Right lobe of liver (tissue), 6 donors: ENCODE results near the gene DVL1. TPM values are rescaled to one million over a fixed set of nuclear protein-coding genes. Genes with fewer than 3 reads are reported as not detected.

Source experiments
- ATAC-seq, 4 donors: fragments of 200-7000 bp; cut with Tn5 transposase; one replicate each; pipeline ENCODE4 v1.9.1; 2020; ENCODE audit warnings: mild to moderate bottlenecking in 4 of 4, moderate library complexity in 4 of 4
- DNase-seq, 3 donors: peaks; one replicate each; pipeline ENCODE4 v3.0.0-alpha.2; 2020
- H3K27ac ChIP-seq, 3 donors: fragments of 200-600 bp; one replicate each; pipeline ENCODE4 v1.8.0; 2022
- H3K27me3 ChIP-seq, 2 donors: fragments of 200-600 bp; one replicate each; pipeline ENCODE4 v1.8.0; 2022
- H3K36me3 ChIP-seq, 4 donors: fragments of 200-600 bp; sonication (generic) in 1 of 4; one replicate each; pipeline versions ENCODE4 v1.5.1 to v1.8.0; 2017 to 2022; ENCODE audit warnings: control low read depth in 1 of 4
- H3K4me1 ChIP-seq, 4 donors: fragments of 200-600 bp; sonication (generic) in 1 of 4; one replicate each; pipeline versions ENCODE4 v1.5.1 to v1.8.0; 2017 to 2022; ENCODE audit warnings: control low read depth in 1 of 4
- H3K4me3 ChIP-seq, 3 donors: fragments of 200-600 bp; one replicate each; pipeline ENCODE4 v1.8.0; 2022
- H3K9me3 ChIP-seq, 4 donors: fragments of 200-600 bp; sonication (generic) in 1 of 4; one replicate each; pipeline versions ENCODE4 v1.5.1 to v1.8.0; 2017 to 2022; ENCODE audit warnings: control low read depth in 1 of 4
- POLR2A ChIP-seq: fragments of 450-650 bp; IDR thresholded peaks from one replicate; pipeline ENCODE4 v1.6.1; 2017; ENCODE audit warnings: antibody characterized with exemption, mild to moderate bottlenecking
- WGBS: methylation state at CpG from one replicate; pipeline ENCODE4 v1.1.6; 2018; ENCODE audit warnings: low coverage, low lambda C conversion rate; ENCODE audit not compliant: insufficient coverage; ENCODE audit errors: missing lambda C conversion rate; 5-methylcytosine and 5-hydroxymethylcytosine counted together
- intact Hi-C, 2 donors: fragments of 100-400 bp; cut with DNase I; formaldehyde crosslinking; loops; one replicate each; pipeline versions ENCODE4 v1.11.2 to v1.14.1; 2022
- total RNA-seq, 6 experiments: library from RNA; depleted of rRNA in 2 of 6; stranded (reverse); fragments of >200 nt in 2 of 6; fragmentation: NEBNext Ultra II Directional in 3 of 6; extraction: Animal tissue kit (Norgen Biotek cat#: 25700) in 3 of 6; gene quantifications; one replicate each; pipeline versions ENCODE4 v1.1.0 to v1.2.4, GENCODE V29; 2016 to 2023
- TF ChIP-seq, protein P1 (sequence below), 4 donors: fragments of 200-600 bp in 3 of 4; fragments of 450-650 bp in 1 of 4; IDR thresholded peaks; one replicate each; pipeline versions ENCODE4 v1.5.1 to v1.8.0; 2016 to 2022; ENCODE audit warnings: antibody characterized with exemption in 4 of 4, mild to moderate bottlenecking in 2 of 4
- donor health status: DM: no; HTN: yes; CAD: no.
- donor health status: DM: no; HTN: no; CAD: no.
- donor health status: DM: no; HTN: no; CAD: no.
- donor health status: DM: no; HTN: yes; CAD: no.
- donor health status: DM: no; HTN: yes; CAD: no.

Gene DVL1
- total RNA-seq, 6 experiments from 2014 or later = 32.7 to 54.6 (median 41.2) TPM

DNA sequence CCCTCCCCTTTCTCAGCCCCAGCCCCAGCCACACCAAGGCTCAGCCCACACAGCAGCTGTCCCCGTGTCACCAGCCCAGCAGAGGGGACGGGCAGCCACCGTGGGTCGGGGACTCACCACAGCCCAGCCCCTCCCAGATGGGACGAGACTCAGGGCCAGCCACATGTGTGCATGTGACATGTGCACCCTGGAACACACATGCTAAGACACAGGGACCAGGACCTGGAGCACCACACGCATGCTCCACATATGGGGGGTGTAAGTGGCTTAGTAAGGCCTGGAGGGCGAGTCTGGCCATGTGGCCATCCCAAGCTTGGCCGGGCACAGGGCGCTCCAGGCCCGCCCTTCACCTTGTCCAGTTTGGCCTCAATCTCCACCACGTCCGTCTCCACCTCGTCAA, 45.5 kb downstream of the DVL1 start:
- ATAC-seq (no peak), DNase-seq (no peak)
- no peaks in the 10 kb centered on the region for H3K9me3 ChIP-seq
- H3K4me1 ChIP-seq = peaks cover 0 to 27% (median 16%) of the 10 kb centered on the region in 4 donors
- WGBS = 53% methylated on average over 2 of the region's 13 CpGs
- no peak overlapping the region for H3K27ac ChIP-seq
- H3K27me3 ChIP-seq = no peaks in the 10 kb centered on the region
- intact Hi-C loops = no loop called here
- no peak for TF ChIP-seq POLR2A
- TF ChIP-seq, protein P1, sequence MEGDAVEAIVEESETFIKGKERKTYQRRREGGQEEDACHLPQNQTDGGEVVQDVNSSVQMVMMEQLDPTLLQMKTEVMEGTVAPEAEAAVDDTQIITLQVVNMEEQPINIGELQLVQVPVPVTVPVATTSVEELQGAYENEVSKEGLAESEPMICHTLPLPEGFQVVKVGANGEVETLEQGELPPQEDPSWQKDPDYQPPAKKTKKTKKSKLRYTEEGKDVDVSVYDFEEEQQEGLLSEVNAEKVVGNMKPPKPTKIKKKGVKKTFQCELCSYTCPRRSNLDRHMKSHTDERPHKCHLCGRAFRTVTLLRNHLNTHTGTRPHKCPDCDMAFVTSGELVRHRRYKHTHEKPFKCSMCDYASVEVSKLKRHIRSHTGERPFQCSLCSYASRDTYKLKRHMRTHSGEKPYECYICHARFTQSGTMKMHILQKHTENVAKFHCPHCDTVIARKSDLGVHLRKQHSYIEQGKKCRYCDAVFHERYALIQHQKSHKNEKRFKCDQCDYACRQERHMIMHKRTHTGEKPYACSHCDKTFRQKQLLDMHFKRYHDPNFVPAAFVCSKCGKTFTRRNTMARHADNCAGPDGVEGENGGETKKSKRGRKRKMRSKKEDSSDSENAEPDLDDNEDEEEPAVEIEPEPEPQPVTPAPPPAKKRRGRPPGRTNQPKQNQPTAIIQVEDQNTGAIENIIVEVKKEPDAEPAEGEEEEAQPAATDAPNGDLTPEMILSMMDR (IDR thresholded peaks at IDR 0.05) = no peak
- H3K4me3 ChIP-seq = no peak overlapping the region
- no peaks in the 10 kb centered on the region for H3K36me3 ChIP-seq

DNA sequence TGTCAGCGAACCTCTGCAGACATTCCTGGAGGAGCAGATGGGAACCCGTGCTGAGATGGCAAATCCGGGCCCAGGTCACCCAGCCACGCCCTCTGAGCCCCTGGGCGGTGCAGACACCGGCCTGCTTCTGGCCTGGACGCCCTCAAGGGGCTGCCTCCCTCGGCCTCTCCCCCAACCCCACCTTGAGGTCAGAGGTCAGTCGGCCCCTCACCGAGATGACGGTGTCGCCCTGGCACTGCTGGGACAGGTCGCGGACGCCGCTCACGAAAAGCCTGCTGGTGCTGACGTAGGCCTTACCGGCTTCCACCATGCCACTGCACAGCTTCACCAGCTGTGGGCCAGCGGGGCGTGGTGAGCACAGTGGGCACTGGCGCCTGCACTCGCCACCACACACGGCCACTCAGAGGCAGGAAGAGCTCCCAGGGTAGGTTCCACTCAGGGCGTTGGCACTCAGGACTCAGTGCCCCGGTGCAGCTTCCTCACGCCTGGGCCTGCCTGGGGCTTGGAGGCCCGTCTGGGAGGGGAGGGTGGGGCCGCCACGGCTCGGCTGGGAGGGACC, 46.2 kb downstream of the DVL1 start:
- no peak for DNase-seq
- no peaks in the 10 kb centered on the region for H3K27me3 ChIP-seq
- H3K9me3 ChIP-seq = no peaks in the 10 kb centered on the region
- TF ChIP-seq, protein P1 (IDR thresholded peaks at IDR 0.05) = no peak
- no peak for TF ChIP-seq POLR2A
- peaks cover 0 to 27% (median 16%) of the 10 kb centered on the region in 4 donors for H3K4me1 ChIP-seq
- no peak overlapping the region for H3K4me3 ChIP-seq
- no CpG with 5 or more reads among the region's 31 CpGs for WGBS
- no peak overlapping the region for H3K27ac ChIP-seq
- ATAC-seq = no peak
- intact Hi-C loops = no loop called here
- H3K36me3 ChIP-seq = no peaks in the 10 kb centered on the region

DNA sequence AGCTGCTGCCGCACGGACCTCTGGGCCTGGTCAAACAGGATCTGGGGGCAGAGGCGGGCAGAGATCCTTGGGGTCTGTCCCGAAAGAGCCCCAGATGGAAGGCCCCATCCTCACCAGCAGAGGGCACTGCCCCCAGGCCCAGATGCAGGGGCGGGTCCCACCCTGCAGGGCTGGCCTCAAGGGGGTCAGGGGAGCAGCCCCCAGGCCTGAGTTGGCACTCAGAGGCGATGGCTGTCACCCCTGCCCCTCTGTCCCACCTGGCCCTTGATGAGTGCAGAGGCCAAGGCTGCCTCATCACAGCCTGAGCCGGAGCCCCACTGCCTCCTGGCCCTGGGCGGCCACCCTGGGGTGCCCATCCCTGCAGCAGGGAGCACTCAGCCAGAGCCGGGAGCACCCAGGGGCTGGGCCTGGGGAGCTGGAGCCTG, 47.2 kb downstream of the DVL1 start:
- no peak for DNase-seq
- Histone ChIP-seq H3K4me1 (peaks cover 0 to 24% (median 15%) of the 10 kb centered on the region in 4 donors), H3K4me3 (no peak overlapping the region), H3K36me3 (no peaks in the 10 kb centered on the region), H3K27me3 (no peaks in the 10 kb centered on the region), H3K27ac (no peak overlapping the region), H3K9me3 (no peaks in the 10 kb centered on the region)
- TF ChIP-seq POLR2A = no peak
- TF ChIP-seq, protein P1 (IDR thresholded peaks at IDR 0.05) = peak; percentile 2 to 39 (median 30)
- no peak for ATAC-seq
- no CpG with 5 or more reads among the region's 9 CpGs for WGBS
- intact Hi-C loops = no loop called here

DNA sequence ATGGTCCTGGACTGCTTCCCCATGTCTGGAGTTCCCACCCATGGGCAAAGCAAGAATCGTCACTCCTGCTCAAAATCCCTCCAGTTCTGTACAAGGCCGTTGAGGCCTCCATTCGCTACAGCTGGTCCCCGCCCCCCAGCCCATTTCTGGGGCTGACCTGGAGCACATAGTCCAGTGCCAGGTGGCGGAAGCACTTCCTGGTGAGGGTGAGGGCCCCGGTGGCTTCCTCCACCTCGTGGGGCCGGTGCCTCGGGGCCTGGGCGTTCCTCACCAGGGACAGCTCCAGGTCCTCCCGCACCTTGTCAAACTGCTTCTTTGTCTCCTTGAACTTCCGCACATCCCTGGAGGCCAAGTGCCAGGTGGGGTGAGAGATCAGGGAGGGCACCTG, 48.9 kb downstream of the DVL1 start:
- Histone ChIP-seq H3K27me3 (no peaks in the 10 kb centered on the region), H3K4me3 (no peak overlapping the region), H3K4me1 (peaks cover 0 to 7% (median 3%) of the 10 kb centered on the region in 4 donors), H3K9me3 (no peaks in the 10 kb centered on the region), H3K36me3 (no peaks in the 10 kb centered on the region), H3K27ac (no peak overlapping the region)
- TF ChIP-seq, protein P1 (IDR thresholded peaks at IDR 0.05) = no peak
- TF ChIP-seq POLR2A = no peak
- intact Hi-C loops = no loop called here
- no peak for ATAC-seq
- no peak for DNase-seq
- 84% methylated on average over 12 of the region's 12 CpGs for WGBS
